Measurements from ENCODE around the gene SLC4A1AP. TPM values are rescaled to one million over a fixed set of nuclear protein-coding genes. Genes with fewer than 3 reads are reported as not detected.

Gene SLC4A1AP
- total RNA-seq, 1 donor from 2014 or later, result 20.5 TPM

DNA sequence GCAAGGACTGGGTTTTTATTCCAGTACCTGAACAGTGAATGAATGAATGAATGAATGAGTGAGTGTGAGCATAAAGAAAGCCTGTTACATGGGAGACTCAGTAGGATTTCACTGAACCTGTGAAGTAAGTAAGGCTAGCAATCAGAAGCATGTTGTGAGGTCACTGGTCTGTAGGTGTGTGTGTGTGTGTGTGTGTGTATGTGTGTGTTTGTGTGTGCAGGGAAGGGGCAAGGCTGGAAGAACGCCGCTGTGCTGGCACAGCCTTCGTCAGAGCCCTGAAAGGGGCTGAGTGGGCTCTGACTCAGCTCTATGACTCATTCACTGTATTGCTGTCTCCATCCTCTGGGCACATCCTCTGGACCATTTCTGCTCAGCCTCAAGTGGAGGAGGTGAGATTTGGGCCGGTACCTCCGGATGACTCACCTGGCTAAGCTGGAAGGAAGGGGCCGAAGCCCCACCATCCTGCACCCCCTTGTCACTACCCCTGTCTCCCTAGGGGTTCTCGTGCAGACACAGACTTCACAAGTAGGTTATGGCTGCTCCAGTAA lies 56.4 kb downstream of the SLC4A1AP start:
- Mint-ChIP-seq H3K4me3 (ENCODE audit: unreplicated experiment) (no peak overlapping the region), H3K9me3 (ENCODE audit: unreplicated experiment) (no peaks in the 10 kb centered on the region), H3K36me3 (ENCODE audit: unreplicated experiment) (no peaks in the 10 kb centered on the region), H3K27me3 (ENCODE audit: unreplicated experiment) (no peaks in the 10 kb centered on the region), H3K4me1 (ENCODE audit: unreplicated experiment) (peaks cover 34% of the 10 kb centered on the region), H3K27ac (ENCODE audit: unreplicated experiment) (no peak overlapping the region)
- no peak for TF ChIP-seq CTCF (IDR thresholded peaks at IDR 0.05)
- DNase-seq (ENCODE audit: extremely low spot score, unreplicated experiment), result no peak

DNA sequence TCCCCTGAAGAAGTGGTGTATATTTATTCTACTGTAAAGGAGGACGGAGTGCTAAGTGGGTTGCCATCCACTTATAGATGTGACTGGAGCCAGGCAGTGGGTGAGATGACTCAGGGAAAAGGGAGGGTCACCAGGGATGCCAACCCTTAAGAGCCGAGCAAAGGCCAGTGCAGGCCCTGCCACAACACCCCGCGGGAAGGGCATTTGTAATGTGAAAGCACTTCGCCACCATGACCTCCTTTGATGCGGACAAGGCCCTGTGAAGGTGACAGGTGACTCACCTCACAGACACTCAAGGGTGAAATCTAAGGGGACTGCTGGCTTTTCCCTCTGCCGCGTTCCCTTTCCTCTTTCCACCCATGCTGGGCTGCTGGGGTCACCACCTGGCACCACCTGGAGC lies 57.6 kb downstream of the SLC4A1AP start:
- Mint-ChIP-seq H3K27ac (ENCODE audit: unreplicated experiment) (no peak overlapping the region), H3K4me1 (ENCODE audit: unreplicated experiment) (peaks cover 39% of the 10 kb centered on the region)
- TF ChIP-seq CTCF (IDR thresholded peaks at IDR 0.05), result no peak

DNA sequence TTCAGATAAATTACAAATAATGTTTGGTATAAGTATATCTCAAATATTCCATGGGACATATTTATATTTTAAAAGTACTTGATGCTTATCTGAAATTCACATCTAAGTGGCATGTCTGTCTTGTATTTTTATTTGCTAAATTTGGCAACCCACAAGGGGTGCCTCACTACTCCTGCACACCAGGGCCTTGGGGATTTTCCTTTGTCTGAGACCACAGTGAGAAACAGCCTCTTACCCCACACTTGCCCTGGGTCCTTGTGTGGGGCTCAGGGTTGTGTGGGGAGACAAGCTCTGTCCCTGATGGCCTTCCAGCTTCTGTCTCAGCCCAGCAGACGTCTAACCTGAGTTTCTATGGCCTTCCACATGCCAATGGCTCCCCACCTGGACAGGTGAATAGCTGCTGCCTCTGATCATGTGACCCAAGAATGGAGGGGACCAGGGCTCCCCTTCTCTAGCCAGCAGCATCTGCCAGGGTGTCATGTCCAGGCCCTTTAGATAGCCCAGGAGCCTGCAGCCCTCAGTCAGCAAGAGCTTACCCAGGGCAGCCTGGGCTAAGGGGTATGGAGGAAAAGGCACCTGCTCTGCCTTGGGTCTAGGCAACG lies 58.3 kb downstream of the SLC4A1AP start:
- Mint-ChIP-seq H3K4me1 (ENCODE audit: unreplicated experiment) (peaks cover 34% of the 10 kb centered on the region), H3K27me3 (ENCODE audit: unreplicated experiment) (no peaks in the 10 kb centered on the region), H3K36me3 (ENCODE audit: unreplicated experiment) (no peaks in the 10 kb centered on the region), H3K27ac (ENCODE audit: unreplicated experiment) (no peak overlapping the region), H3K9me3 (ENCODE audit: unreplicated experiment) (no peaks in the 10 kb centered on the region), H3K4me3 (ENCODE audit: unreplicated experiment) (no peak overlapping the region)
- DNase-seq (ENCODE audit: extremely low spot score, unreplicated experiment), result no peak
- TF ChIP-seq CTCF (IDR thresholded peaks at IDR 0.05), result no peak

More for the DNA sequence above, 57.6 kb downstream of the SLC4A1AP start:
- no peak for DNase-seq (ENCODE audit: extremely low spot score, unreplicated experiment)
- H3K4me3 Mint-ChIP-seq (ENCODE audit: unreplicated experiment), result no peak overlapping the region
- no peaks in the 10 kb centered on the region for H3K9me3 Mint-ChIP-seq (ENCODE audit: unreplicated experiment)
- no peaks in the 10 kb centered on the region for H3K27me3 Mint-ChIP-seq (ENCODE audit: unreplicated experiment)
- H3K36me3 Mint-ChIP-seq (ENCODE audit: unreplicated experiment), result no peaks in the 10 kb centered on the region

- TF ChIP-seq CTCF (IDR thresholded peaks at IDR 0.05), result peak; percentile 74
- Mint-ChIP-seq H3K4me3 (ENCODE audit: unreplicated experiment) (no peak overlapping the region), H3K9me3 (ENCODE audit: unreplicated experiment) (no peaks in the 10 kb centered on the region), H3K27ac (ENCODE audit: unreplicated experiment) (peak overlapping the region; percentile 56), H3K36me3 (ENCODE audit: unreplicated experiment) (no peaks in the 10 kb centered on the region), H3K27me3 (ENCODE audit: unreplicated experiment) (no peaks in the 10 kb centered on the region), H3K4me1 (ENCODE audit: unreplicated experiment) (peaks cover 32% of the 10 kb centered on the region)
- no peak for DNase-seq (ENCODE audit: extremely low spot score, unreplicated experiment)
Observed at GRCh38 chr2:27723372-27724144, 59.9 kb downstream of the SLC4A1AP start.

DNA sequence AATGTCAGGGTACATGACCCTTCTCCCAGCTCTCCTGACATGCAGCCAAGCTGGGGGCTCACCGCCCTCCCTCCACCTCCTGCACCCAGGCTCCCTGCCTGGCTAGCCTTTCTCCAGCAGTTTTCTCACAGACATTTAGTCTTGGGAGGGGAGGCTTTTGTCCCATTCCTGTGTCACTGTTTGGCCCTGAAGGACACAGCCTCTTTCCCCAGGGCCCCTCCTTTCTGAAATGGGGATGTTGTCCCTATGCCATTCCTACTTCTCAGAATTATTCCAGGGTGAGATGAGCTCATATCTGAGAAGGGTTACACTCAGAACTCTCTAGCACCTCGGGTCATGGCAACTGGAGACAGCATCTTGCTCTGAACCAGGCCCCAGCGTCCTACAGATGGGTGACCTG lies 60.5 kb downstream of the SLC4A1AP start:
- Mint-ChIP-seq H3K36me3 (ENCODE audit: unreplicated experiment) (no peaks in the 10 kb centered on the region), H3K4me1 (ENCODE audit: unreplicated experiment) (peaks cover 34% of the 10 kb centered on the region), H3K9me3 (ENCODE audit: unreplicated experiment) (no peaks in the 10 kb centered on the region), H3K27ac (ENCODE audit: unreplicated experiment) (peak overlapping the region; percentile 25), H3K4me3 (ENCODE audit: unreplicated experiment) (no peak overlapping the region), H3K27me3 (ENCODE audit: unreplicated experiment) (no peaks in the 10 kb centered on the region)
- no peak for TF ChIP-seq CTCF (IDR thresholded peaks at IDR 0.05)
- no peak for DNase-seq (ENCODE audit: extremely low spot score, unreplicated experiment)

All from osteocyte (in vitro differentiated cells).